Gastroesophageal sphincter (tissue), 3 donors: ENCODE results near the gene ERBB4.

Source experiments
- POLR2AphosphoS5 ChIP-seq: sonication (generic); formaldehyde crosslinking; IDR thresholded peaks from one replicate; pipeline ENCODE4 v1.6.1; 2017; ENCODE audit warnings: antibody characterized with exemption
- TF ChIP-seq, protein P1 (sequence below), 4 experiments: fragments of 200-600 bp in 2 of 4; fragments of 450-650 bp in 2 of 4; sonication (generic) in 1 of 4; IDR thresholded peaks; one replicate each; pipeline ENCODE4 v1.5.1; 2017 to 2019; ENCODE audit warnings: antibody characterized with exemption in 4 of 4, mild to moderate bottlenecking in 2 of 4, moderate library complexity in 2 of 4

DNA sequence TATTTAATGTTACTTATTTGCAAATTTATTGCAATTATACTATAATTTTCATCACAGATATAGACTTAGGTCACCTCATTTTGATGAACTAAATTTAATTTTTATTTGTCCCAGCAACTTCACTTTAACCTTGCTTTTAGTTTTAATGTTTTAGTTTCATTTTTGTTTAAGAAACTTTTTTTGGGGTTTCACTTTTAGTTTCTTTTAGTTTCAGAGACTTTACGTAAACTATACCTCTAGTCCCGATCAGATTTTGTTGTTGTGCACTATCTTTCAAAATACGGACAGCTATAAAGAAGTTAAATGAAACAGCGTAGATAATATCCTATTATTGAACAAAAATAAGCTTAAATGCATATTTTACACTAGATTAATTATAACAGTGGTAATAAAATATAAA lies 460.5 kb downstream of the ERBB4 start:
- TF ChIP-seq, protein P1, sequence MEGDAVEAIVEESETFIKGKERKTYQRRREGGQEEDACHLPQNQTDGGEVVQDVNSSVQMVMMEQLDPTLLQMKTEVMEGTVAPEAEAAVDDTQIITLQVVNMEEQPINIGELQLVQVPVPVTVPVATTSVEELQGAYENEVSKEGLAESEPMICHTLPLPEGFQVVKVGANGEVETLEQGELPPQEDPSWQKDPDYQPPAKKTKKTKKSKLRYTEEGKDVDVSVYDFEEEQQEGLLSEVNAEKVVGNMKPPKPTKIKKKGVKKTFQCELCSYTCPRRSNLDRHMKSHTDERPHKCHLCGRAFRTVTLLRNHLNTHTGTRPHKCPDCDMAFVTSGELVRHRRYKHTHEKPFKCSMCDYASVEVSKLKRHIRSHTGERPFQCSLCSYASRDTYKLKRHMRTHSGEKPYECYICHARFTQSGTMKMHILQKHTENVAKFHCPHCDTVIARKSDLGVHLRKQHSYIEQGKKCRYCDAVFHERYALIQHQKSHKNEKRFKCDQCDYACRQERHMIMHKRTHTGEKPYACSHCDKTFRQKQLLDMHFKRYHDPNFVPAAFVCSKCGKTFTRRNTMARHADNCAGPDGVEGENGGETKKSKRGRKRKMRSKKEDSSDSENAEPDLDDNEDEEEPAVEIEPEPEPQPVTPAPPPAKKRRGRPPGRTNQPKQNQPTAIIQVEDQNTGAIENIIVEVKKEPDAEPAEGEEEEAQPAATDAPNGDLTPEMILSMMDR (IDR thresholded peaks at IDR 0.05): no peak
- TF ChIP-seq POLR2AphosphoS5: no peak
